Naive thymus-derived CD8-positive, alpha-beta T cell (primary cell): ENCODE results near the gene CHRNE. TPM values are rescaled to one million over a fixed set of nuclear protein-coding genes. Genes with fewer than 3 reads are reported as not detected.

Experiments used
- polyA plus RNA-seq, 3 donors: library from polyadenylated mRNA; unstranded; fragments of 300-500 nt; fragmentation: Illumina TruSeq; gene quantifications; one replicate each; pipeline ENCODE4 v1.2.3, GENCODE V29; 2021
- total RNA-seq, 8 experiments: library from RNA in 2 of 8; stranded (reverse) in 2 of 8; gene quantifications; one replicate each; pipeline ENCODE4 v1.2.3 and lab custom pipeline; 2021 to 2026

CHRNE gene
- total and polyA plus RNA-seq, 5 experiments from 2014 or later, result 0.19 to 1.3 (median 0.58) TPM

Other genes starting within 250 kb of the CHRNE start
- gene PELP1, start 199.0 kb downstream of the CHRNE start, total RNA-seq, result 10 to 100 TPM; 70.6 to 71.3 TPM
- 10 to 100 TPM in 2 of 3 donors, 1 to 10 TPM in 1; 8.9 to 13.3 (median 12.1) TPM for gene PELP1, start 199.0 kb downstream of the CHRNE start, polyA plus RNA-seq
- 100 to 1,000 TPM; 402 to 413 TPM for gene ARRB2, start 192.5 kb downstream of the CHRNE start, total RNA-seq
- 10 to 100 TPM; 47.0 to 60.5 (median 49.4) TPM for gene ARRB2, start 192.5 kb downstream of the CHRNE start, polyA plus RNA-seq
- gene MED11, start 171.7 kb downstream of the CHRNE start, total RNA-seq, result 10 to 100 TPM; 31.1 to 32.7 TPM
- 10 to 100 TPM; 37.2 to 81.1 (median 38.9) TPM for gene MED11, start 171.7 kb downstream of the CHRNE start, polyA plus RNA-seq
- under 1 TPM; 0.38 to 0.47 TPM for gene ZMYND15, start 163.3 kb downstream of the CHRNE start, total RNA-seq
- gene ZMYND15, start 163.3 kb downstream of the CHRNE start, polyA plus RNA-seq, result under 1 TPM in 1 of 3 donors, not detected in 2; 0.10 TPM
- 1 to 10 TPM; 5.5 to 5.6 TPM for gene CXCL16, start 163.2 kb downstream of the CHRNE start, total RNA-seq
- 1 to 10 TPM; 2.2 to 5.9 (median 2.5) TPM for gene CXCL16, start 163.2 kb downstream of the CHRNE start, polyA plus RNA-seq
- gene TM4SF5, start 131.2 kb downstream of the CHRNE start, total RNA-seq, result not detected
- gene TM4SF5, start 131.2 kb downstream of the CHRNE start, polyA plus RNA-seq, result not detected
- under 1 TPM in 1 of 2 experiments, not detected in 1; 0.60 TPM for gene VMO1, start 116.7 kb downstream of the CHRNE start, total RNA-seq
- gene VMO1, start 116.7 kb downstream of the CHRNE start, polyA plus RNA-seq, result not detected
- not detected for gene GLTPD2, start 114.1 kb downstream of the CHRNE start, total RNA-seq
- under 1 TPM; 0.36 to 0.39 (median 0.39) TPM for gene GLTPD2, start 114.1 kb downstream of the CHRNE start, polyA plus RNA-seq
- 10 to 100 TPM; 56.5 to 61.6 TPM for gene PSMB6, start 106.9 kb downstream of the CHRNE start, total RNA-seq
- 100 to 1,000 TPM; 211 to 282 (median 256) TPM for gene PSMB6, start 106.9 kb downstream of the CHRNE start, polyA plus RNA-seq
- 10 to 100 TPM; 21.4 to 27.9 TPM for gene PLD2, start 95.9 kb downstream of the CHRNE start, total RNA-seq
- gene PLD2, start 95.9 kb downstream of the CHRNE start, polyA plus RNA-seq, result 1 to 10 TPM; 1.1 to 1.9 (median 1.9) TPM
- 100 to 1,000 TPM; 110 to 117 TPM for gene MINK1, start 69.8 kb downstream of the CHRNE start, total RNA-seq
- gene MINK1, start 69.8 kb downstream of the CHRNE start, polyA plus RNA-seq, result 10 to 100 TPM in 1 of 3 donors, 1 to 10 TPM in 2; 4.1 to 12.9 (median 8.1) TPM
- 1 to 10 TPM; 5.7 TPM for gene C17orf107, start 3.6 kb downstream of the CHRNE start, total RNA-seq
- gene C17orf107, start 3.6 kb downstream of the CHRNE start, polyA plus RNA-seq, result 1 to 10 TPM; 1.5 to 1.8 (median 1.6) TPM
- gene GP1BA, start 29.2 kb upstream of the CHRNE start, total RNA-seq, result not detected
- gene GP1BA, start 29.2 kb upstream of the CHRNE start, polyA plus RNA-seq, result under 1 TPM in 2 of 3 donors, not detected in 1; 0.08 to 0.13 TPM
- gene SLC25A11, start 36.9 kb upstream of the CHRNE start, total RNA-seq, result 10 to 100 TPM; 42.5 to 45.0 TPM
- 10 to 100 TPM; 75.3 to 78.6 (median 77.6) TPM for gene SLC25A11, start 36.9 kb upstream of the CHRNE start, polyA plus RNA-seq
- gene RNF167, start 37.2 kb upstream of the CHRNE start, total RNA-seq, result 100 to 1,000 TPM; 143 to 145 TPM
- 10 to 100 TPM; 30.3 to 50.0 (median 32.2) TPM for gene RNF167, start 37.2 kb upstream of the CHRNE start, polyA plus RNA-seq
- 100 to 1,000 TPM; 486 to 497 TPM for gene PFN1, start 45.4 kb upstream of the CHRNE start, total RNA-seq
- gene PFN1, start 45.4 kb upstream of the CHRNE start, polyA plus RNA-seq, result 1,000 to 10,000 TPM; 1,824 to 2,067 (median 1,870) TPM
- gene ENO3, start 48.0 kb upstream of the CHRNE start, total RNA-seq, result 10 to 100 TPM; 35.2 to 36.7 TPM
- gene ENO3, start 48.0 kb upstream of the CHRNE start, polyA plus RNA-seq, result 1 to 10 TPM; 1.5 to 3.0 (median 1.8) TPM
- gene SPAG7, start 64.7 kb upstream of the CHRNE start, total RNA-seq, result 10 to 100 TPM; 50.5 to 52.6 TPM
- 100 to 1,000 TPM; 122 to 131 (median 129) TPM for gene SPAG7, start 64.7 kb upstream of the CHRNE start, polyA plus RNA-seq
- 10 to 100 TPM; 56.1 to 58.7 TPM for gene CAMTA2, start 84.6 kb upstream of the CHRNE start, total RNA-seq
- gene CAMTA2, start 84.6 kb upstream of the CHRNE start, polyA plus RNA-seq, result 10 to 100 TPM in 1 of 3 donors, 1 to 10 TPM in 2; 4.1 to 18.9 (median 6.3) TPM
- under 1 TPM in 1 of 2 experiments, not detected in 1; 0.26 TPM for gene INCA1, start 94.4 kb upstream of the CHRNE start, total RNA-seq
- under 1 TPM in 1 of 3 donors, not detected in 2; 0.23 TPM for gene INCA1, start 94.4 kb upstream of the CHRNE start, polyA plus RNA-seq
- gene KIF1C, start 94.9 kb upstream of the CHRNE start, total RNA-seq, result 10 to 100 TPM; 20.8 to 21.1 TPM
- gene KIF1C, start 94.9 kb upstream of the CHRNE start, polyA plus RNA-seq, result 1 to 10 TPM; 2.6 to 3.0 (median 3.0) TPM
- gene SLC52A1, start 132.3 kb upstream of the CHRNE start, total RNA-seq, result under 1 TPM in 1 of 2 experiments, not detected in 1; 0.25 TPM
- gene SLC52A1, start 132.3 kb upstream of the CHRNE start, polyA plus RNA-seq, result not detected
- gene ZFP3, start 175.4 kb upstream of the CHRNE start, total RNA-seq, result 10 to 100 TPM; 12.6 to 12.7 TPM
- gene ZFP3, start 175.4 kb upstream of the CHRNE start, polyA plus RNA-seq, result 1 to 10 TPM in 2 of 3 donors, under 1 TPM in 1; 0.51 to 2.1 (median 1.6) TPM
- gene ZNF232, start 208.8 kb upstream of the CHRNE start, total RNA-seq, result 10 to 100 TPM; 14.0 to 18.9 TPM
- gene ZNF232, start 208.8 kb upstream of the CHRNE start, polyA plus RNA-seq, result 1 to 10 TPM; 6.0 to 10.0 (median 7.3) TPM
- gene USP6, start 212.9 kb upstream of the CHRNE start, total RNA-seq, result under 1 TPM; 0.33 to 0.39 TPM
- under 1 TPM; 0.02 to 0.06 (median 0.05) TPM for gene USP6, start 212.9 kb upstream of the CHRNE start, polyA plus RNA-seq